HG03045 (cell line): Measurements from ENCODE around the gene MTHFD1.
"Not testable (repeated sequence)": the region's sequence is repeated elsewhere in the genome, so short reads cannot be mapped to it uniquely, and the experiment has no call there.

Experiments
- ATAC-seq: cut with Tn5 transposase; IDR thresholded peaks from one replicate; pipeline ENCODE4 v1.9.1; 2021; ENCODE audit warnings: mild to moderate bottlenecking, moderate library complexity; ENCODE audit not compliant: unreplicated experiment

MTHFD1 gene

GRCh38 chr14:64387782-64388532, at the start of gene MTHFD1:
Gene MTHFD1 (plus strand): TSS chr14:64388353. CDS start chr14:64388428, 75 bp downstream.
- ATAC-seq = peak; percentile 76

GRCh38 chr14:64338616-64339316, 49.4 kb upstream of the MTHFD1 start:
- peak; percentile 94 for ATAC-seq

- ATAC-seq = no peak
These were observed 47.5 kb upstream of the MTHFD1 start for GRCh38 chr14:64340560-64341196.

- no peak for ATAC-seq
These were observed 40.4 kb upstream of the MTHFD1 start for GRCh38 chr14:64347748-64348147.

GRCh38 chr14:64349741-64350490, 38.2 kb upstream of the MTHFD1 start:
- no peak for ATAC-seq

GRCh38 chr14:64363265-64363846, 24.8 kb upstream of the MTHFD1 start:
- ATAC-seq = no peak

GRCh38 chr14:64364907-64365306, 23.2 kb upstream of the MTHFD1 start:
- no peak for ATAC-seq

- not testable (repeated sequence) for ATAC-seq
These were observed 22.7 kb upstream of the MTHFD1 start for GRCh38 chr14:64365358-64365889.

- no peak for ATAC-seq
These were observed 19.0 kb upstream of the MTHFD1 start for GRCh38 chr14:64369201-64369600.

- ATAC-seq = no peak
These were observed 846 bp upstream of the MTHFD1 start for GRCh38 chr14:64387232-64387781.

GRCh38 chr14:64388533-64389285, 556 bp downstream of the MTHFD1 start:
- peak; percentile 13 for ATAC-seq

GRCh38 chr14:64391113-64391725, 3.1 kb downstream of the MTHFD1 start:
- no peak for ATAC-seq

GRCh38 chr14:64391986-64392385, 3.8 kb downstream of the MTHFD1 start:
- ATAC-seq = no peak

GRCh38 chr14:64393189-64393726, 5.1 kb downstream of the MTHFD1 start:
- ATAC-seq = not testable (repeated sequence)

GRCh38 chr14:64394423-64394822, 6.3 kb downstream of the MTHFD1 start:
- ATAC-seq = no peak

GRCh38 chr14:64394977-64395633, 7.0 kb downstream of the MTHFD1 start:
- ATAC-seq = no peak

GRCh38 chr14:64400829-64401459, 12.8 kb downstream of the MTHFD1 start:
- ATAC-seq = no peak

- ATAC-seq = no peak
These were observed 13.8 kb downstream of the MTHFD1 start for GRCh38 chr14:64401949-64402348.
